DMS114 treated with DMSO at 0.1 percent for 48 hours (cell line): ENCODE data around the gene CBX6.
A peak's percentile ranks its signal among the peaks of the same experiment; 100 is the strongest.

Source experiments
- DNase-seq: peaks from one replicate; lab custom pipeline; 2025; ENCODE audit not compliant: unreplicated experiment; lab: John Stamatoyannopoulos, UW

CBX6 gene

DNA sequence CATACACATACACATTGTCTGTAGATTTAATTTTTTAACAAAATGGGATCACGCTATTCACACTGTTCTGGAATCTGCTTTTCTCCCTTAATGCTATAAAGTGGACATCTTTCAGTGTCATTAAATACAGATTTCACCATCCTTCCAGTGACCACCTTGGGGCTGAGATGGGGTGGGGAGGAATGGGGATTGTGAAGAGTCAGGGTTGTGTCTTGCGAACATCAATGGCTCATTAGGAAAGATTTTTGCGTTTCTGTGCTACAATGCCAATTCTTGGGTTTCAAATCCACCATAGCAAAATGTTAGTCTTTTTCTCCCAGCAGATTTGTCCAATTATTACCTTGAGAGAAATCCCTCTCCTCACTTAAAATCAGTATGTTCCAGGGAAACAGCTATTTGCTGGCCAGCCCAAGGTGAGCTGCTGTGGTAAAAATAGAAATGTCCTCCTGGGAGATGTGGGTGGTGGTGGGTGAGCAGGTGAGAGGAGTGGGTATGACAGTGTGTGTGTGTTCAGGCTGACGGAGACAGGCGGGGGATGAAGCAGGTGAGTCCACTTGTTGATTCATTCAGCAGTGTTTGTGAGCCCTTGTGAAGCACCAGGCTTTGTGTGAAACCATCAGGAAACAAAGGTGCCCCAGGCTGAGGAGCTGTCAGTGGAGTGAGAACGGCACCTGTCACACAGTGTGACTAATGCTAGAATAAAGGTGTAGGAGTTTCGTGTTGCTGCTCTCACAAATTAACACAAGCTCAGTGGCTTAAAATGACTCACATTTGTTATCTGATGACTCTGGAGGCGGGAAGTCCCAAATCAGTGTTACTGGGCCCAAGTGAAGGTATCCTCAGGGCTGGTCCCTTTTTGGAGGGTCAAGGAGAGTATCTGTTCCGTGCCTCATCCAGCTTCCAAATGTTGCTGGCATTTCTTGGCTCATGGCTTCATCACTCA, 1.7 kb upstream of the CBX6 start:
- no peak for DNase-seq

DNA sequence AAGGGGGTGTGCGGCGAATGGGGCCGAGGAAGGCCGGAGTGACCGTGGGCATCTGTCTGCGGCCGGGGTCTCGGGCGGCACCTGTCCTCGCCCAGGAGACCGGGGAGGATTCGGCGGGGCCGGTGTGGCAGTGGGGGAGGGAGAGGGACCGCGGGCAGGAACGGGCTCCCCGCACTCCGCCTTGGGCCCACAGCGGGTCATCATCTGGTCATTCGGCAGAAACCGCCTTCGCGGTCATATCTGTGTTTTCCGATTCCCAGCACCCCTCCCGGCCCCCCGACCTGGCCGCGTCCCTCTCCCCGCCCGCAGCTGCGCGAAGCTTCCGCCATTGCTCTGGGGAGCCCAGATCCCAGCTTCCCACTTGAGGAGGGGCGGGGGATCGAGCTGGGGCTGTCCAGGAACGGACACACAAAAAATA, 824 bp upstream of the CBX6 start:
- DNase-seq, result peak; percentile 31

- no peak for DNase-seq
Observed at GRCh38 chr22:38871360-38872171, 450 bp downstream of the CBX6 start.

- no peak for DNase-seq
Observed at GRCh38 chr22:38870791-38871359, 1.1 kb downstream of the CBX6 start.

DNA sequence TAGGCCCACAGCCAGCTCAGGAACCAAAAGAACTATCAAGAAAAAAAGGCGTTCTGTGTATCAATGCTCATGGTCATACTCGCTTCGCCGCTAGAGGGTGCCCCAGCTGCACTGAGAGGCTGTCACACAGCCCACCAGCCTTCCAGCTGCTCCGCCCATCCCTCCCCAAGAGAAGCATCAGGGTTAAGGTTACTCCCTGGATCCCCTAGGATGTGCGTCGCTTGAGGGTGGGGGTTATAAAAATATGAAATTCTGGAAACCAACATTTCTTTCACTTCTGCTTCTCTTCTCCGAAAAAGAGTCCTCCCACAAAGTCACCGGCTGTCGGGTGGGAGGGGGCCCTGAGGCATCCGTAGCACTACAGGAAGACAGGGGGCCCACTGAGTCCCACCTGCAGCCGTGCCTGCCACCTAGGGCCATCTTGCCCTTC, 1.7 kb downstream of the CBX6 start:
- DNase-seq, result peak; percentile 52

DNA sequence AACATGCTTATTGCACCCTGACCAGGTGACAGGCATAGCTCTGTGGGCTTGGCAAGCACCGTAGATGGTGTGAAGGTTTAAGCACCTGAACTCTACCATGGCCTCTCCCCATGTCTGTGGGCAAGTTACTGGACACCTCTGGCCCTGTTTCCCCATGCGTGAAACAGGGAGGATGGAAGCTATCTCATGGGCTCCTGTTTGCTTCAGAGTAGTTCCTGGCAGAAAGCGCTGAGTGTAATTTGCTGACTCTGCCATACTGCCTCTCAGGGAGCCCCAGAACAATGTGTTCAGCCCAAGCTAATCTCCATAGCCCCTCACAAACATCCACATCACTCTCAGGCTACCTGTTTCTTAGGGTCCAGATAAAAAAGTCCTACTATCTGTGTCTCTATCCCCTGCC, 2.4 kb downstream of the CBX6 start:
- no peak for DNase-seq

GRCh38 chr22:38868886-38869381, 3.1 kb downstream of the CBX6 start:
- DNase-seq, result peak; percentile 39

GRCh38 chr22:38868286-38868721, 3.7 kb downstream of the CBX6 start:
- no peak for DNase-seq

DNA sequence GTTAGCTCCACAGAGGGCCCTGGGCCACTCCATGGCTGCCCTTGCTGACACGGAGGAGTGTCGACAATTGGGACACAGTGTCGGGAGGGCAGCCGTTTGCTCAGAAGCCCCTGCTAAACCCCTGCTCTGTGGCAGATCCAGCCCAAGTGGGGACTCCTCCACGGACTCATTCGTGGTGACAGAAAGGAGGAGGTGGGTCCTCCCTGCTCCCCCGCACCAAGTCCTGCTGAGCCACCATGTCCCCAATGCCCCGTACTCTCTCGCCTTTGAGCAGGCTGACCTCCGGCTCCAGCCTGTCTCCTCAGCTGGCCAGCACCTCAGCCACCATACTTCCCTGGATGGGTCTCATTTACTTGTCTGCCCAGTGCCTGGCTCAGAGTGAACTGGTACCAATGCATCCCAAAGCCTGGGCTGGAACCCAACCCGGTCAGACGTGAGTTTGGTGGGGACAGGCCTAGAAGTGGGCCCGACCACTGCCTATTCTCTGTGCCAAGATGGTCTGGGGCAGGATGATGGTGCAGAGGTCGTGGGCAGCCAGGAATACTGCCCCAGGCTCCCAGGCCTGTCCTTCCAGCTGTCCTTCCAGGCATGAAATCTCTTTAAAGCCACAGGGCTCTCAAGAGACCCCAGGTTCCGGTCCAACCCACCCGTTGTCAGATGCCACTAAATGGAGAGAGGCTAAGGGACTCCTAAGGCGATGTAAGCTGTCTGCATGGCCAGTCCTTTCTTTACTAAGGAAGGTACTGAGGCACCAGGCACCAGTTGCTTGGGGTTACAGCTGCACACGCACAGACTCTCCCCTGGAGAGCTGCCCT, 4.3 kb downstream of the CBX6 start:
- DNase-seq, result no peak

GRCh38 chr22:38867124-38867455, 4.9 kb downstream of the CBX6 start:
- no peak for DNase-seq

DNA sequence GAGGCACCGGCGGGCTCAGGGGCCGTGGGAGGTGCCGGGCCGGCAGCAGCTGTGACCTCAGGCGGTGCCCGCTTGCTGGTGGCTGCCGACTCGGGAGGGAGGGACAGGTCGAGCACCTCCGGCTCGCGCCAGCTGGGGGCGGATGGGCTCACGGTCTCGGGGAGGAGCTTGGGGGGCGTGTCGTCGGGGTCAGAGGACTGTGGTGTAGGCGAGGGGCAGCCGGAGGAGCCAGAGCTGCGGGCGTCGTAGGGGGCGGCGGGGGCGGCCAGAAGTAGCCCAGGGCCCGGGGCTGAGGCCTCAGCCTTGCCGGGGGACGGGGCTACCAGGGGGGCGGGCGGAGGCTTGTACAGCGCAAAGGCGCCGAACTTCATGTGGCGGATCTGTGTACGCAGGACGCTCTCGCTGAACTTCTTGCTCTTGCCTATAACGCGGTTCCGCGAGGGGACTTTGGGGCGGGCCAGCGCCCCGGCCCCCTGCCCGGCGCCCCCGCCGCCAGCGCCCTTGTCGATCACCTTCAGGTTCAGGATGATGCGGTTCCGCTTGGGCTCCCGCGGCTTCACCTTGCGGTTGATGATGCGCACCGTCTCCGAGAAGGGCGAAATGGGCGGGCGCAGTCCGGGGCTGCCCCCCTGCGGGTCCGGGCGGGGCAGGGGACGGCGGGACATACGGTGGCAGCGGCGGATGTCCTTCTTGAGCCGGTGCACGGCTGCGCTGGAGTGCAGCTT, 5.5 kb downstream of the CBX6 start:
- DNase-seq, result no peak

DNA sequence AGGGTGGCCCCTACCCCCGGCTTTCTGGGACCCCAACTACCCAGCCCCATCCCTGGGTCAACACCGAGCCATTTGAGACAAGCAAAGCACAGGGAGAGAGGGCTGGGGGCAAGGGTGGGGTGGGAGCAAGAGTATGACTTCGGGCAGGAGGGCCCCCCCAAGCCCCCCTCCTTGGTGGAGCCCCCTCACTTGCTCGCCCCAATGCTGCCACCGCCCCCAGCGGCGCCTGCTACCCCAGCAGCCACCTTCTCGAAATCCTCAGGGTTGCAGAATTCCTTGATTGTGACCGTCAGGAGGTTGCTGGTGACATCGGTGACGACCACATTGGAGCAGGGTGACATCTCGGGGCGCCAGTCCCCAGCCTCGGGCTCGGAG, 6.0 kb downstream of the CBX6 start:
- no peak for DNase-seq

- DNase-seq, result no peak
Observed at GRCh38 chr22:38865201-38866023, 6.6 kb downstream of the CBX6 start.

DNA sequence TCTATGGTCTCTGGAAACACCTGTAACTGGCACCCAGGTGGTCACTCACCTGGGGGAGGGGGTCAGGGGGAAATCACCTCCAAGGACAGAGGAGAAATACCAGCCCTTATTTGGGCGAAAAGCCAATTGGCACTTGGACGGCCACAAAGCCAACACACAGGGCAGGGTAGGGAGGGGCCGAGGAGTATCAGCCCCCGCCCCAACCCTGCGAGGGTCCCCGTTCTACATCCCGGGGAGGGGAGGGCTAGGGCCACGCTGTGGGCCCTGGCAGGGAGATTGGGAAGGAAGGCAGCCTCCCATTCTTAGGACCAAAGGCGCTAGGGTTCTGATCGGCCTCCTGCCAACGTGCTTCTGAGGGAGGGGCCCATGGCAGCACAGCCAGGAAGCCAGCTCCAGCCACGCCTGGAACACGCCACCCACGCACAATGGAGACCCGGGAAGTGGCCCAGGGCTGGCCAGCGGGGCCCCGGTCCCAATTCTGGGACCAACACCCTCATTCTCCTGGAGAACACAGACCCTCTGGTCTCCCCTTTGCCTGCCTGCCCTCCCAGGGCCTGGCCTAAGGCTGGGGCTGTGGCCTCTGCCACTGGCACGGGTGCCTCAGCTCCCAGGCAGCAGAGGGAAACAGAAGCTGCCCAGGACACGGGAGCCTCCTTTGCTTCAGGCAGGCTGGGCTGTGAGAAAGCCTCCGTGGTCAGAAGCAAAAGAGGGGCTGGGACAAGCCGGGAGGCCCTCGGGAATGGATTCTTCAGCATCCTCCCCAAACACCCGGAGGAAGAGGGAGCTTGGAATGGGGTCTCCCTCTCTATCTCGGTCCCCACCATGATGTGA, 7.4 kb downstream of the CBX6 start:
- no peak for DNase-seq

GRCh38 chr22:38863531-38864131, 8.4 kb downstream of the CBX6 start:
- DNase-seq, result no peak

GRCh38 chr22:38862375-38863329, 9.4 kb downstream of the CBX6 start:
- no peak for DNase-seq

GRCh38 chr22:38861927-38862326, 10.1 kb downstream of the CBX6 start:
- DNase-seq, result no peak
